Retinal pigment epithelial cell (primary cell): Measurements from ENCODE around the gene AIM2.

Source experiments
- DNase-seq: peaks from one replicate; pipeline ENCODE4 v3.0.0-alpha.2; 2010; ENCODE audit warnings: low read depth
- H3K4me3 ChIP-seq: 2 replicates; pipeline ENCODE4 v1.5.1; 2011; ENCODE audit warnings: mild to moderate bottlenecking, low read length, control low read depth, moderate library complexity
- CTCF ChIP-seq: conservative IDR thresholded peaks from 2 replicates; pipeline ENCODE4 v1.5.1; 2011; ENCODE audit warnings: low read depth, low read length, control low read depth, inconsistent platforms

Gene AIM2

GRCh38 chr1:159015440-159015909 lies 61.1 kb downstream of the AIM2 start:
- DNase-seq: peak; percentile 67
- H3K4me3 ChIP-seq: no peak overlapping the region
- no peak for TF ChIP-seq CTCF

DNA sequence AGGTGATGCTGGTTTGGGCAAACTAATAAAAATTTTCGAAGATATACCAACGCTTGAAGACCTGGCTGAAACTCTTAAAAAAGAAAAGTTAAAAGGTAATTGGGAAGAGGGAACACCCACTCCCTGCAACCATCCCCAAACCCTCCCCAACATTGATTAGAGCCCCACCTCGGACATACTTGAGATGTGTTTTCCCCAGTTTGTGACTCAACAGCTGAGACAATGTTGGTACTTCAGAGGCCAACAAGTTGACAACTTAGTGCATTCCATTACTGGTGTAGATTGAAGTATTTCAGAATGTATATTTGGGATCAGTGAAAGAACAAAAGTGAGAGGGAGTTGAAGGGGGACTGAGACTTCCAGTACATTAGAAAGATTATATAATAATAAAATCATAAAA lies 61.7 kb downstream of the AIM2 start:
- no peak for DNase-seq
- no peak for TF ChIP-seq CTCF
- H3K4me3 ChIP-seq: no peak overlapping the region

- TF ChIP-seq CTCF: no peak
- H3K4me3 ChIP-seq: no peak overlapping the region
- DNase-seq: no peak
These were observed 62.5 kb downstream of the AIM2 start for GRCh38 chr1:159014003-159014571.

- H3K4me3 ChIP-seq: no peak overlapping the region
- DNase-seq: no peak
- no peak for TF ChIP-seq CTCF
These were observed 64.1 kb downstream of the AIM2 start for GRCh38 chr1:159012495-159012894.
